Neural cell (in vitro differentiated cells): ENCODE measurements around the gene ERBB3. TPM values are rescaled to one million over a fixed set of nuclear protein-coding genes. Genes with fewer than 3 reads are reported as not detected.

Source experiments
- H2AFZ ChIP-seq: fragments of 200-600, 300-800 bp; sonication (generic), shearing (Covaris generic); 2 replicates; pipeline ENCODE4 v1.6.0; 2014; ENCODE audit warnings: low read depth, mild to moderate bottlenecking, antibody characterized with exemption, low read length, moderate library complexity
- H3F3A ChIP-seq: fragments of 200-600 bp; shearing (Covaris generic); 2 replicates; pipeline ENCODE4 v1.6.1; 2016; ENCODE audit warnings: mild to moderate bottlenecking, moderate library complexity, mixed read lengths, antibody characterized with exemption, low read length; ENCODE audit not compliant: insufficient read depth, poor library complexity, severe bottlenecking
- H3K27ac ChIP-seq: fragments of 200-600, 300-800 bp; sonication (generic), shearing (Covaris generic); 2 replicates; pipeline ENCODE4 v1.5.1; 2014; ENCODE audit warnings: mild to moderate bottlenecking, low read length, moderate library complexity
- H3K27me3 ChIP-seq: fragments of 300-800, 200-600 bp; sonication (generic), shearing (Covaris generic); 2 replicates; pipeline ENCODE4 v1.6.0; 2014; ENCODE audit warnings: mild to moderate bottlenecking, low read depth, low read length, moderate library complexity; ENCODE audit not compliant: insufficient read depth
- H3K36me3 ChIP-seq: fragments of 300-800, 200-600 bp; sonication (generic), shearing (Covaris generic); 2 replicates; pipeline ENCODE4 v1.5.1; 2014; ENCODE audit warnings: mild to moderate bottlenecking, antibody characterized with exemption, low read length, moderate library complexity; ENCODE audit not compliant: insufficient read depth
- H3K4me2 ChIP-seq: fragments of 300-800, 200-600 bp; sonication (generic), shearing (Covaris generic); 2 replicates; pipeline ENCODE4 v1.6.0; 2014; ENCODE audit warnings: mild to moderate bottlenecking, low read length
- H3K4me3 ChIP-seq: fragments of 300-800, 200-600 bp; sonication (generic), shearing (Covaris generic); 2 replicates; pipeline ENCODE4 v1.5.1; 2014; ENCODE audit warnings: mild to moderate bottlenecking, low read length, moderate library complexity
- H3K79me2 ChIP-seq: fragments of 200-600 bp; shearing (Covaris generic); replicated peaks from 2 replicates; pipeline ENCODE4 v1.6.0; 2014; ENCODE audit warnings: mild to moderate bottlenecking, low read length, moderate library complexity; ENCODE audit not compliant: insufficient read depth
- H3K9ac ChIP-seq: fragments of 300-800, 200-600 bp; sonication (generic), shearing (Covaris generic); 2 replicates; pipeline ENCODE4 v1.6.1; 2016; ENCODE audit warnings: mild to moderate bottlenecking, low read length, mixed read lengths
- H3K9me2 ChIP-seq: fragments of 200-600 bp; shearing (Covaris generic); 2 replicates; pipeline ENCODE4 v1.6.1; 2016; ENCODE audit warnings: mild to moderate bottlenecking, low read length, mixed read lengths; ENCODE audit not compliant: insufficient read depth
- H3K9me3 ChIP-seq: fragments of 200-600, 300-800 bp; sonication (generic), shearing (Covaris generic); 2 replicates; pipeline ENCODE4 v1.6.1; 2016; ENCODE audit warnings: mild to moderate bottlenecking, mixed run types, low read length, moderate library complexity, mixed read lengths
- H4K20me1 ChIP-seq: fragments of 200-600 bp; shearing (Covaris generic); 2 replicates; pipeline ENCODE4 v1.6.1; 2016; ENCODE audit warnings: mild to moderate bottlenecking, mixed run types; ENCODE audit not compliant: insufficient read depth
- EP300 ChIP-seq: fragments of 450-650 bp; conservative IDR thresholded peaks from 2 replicates; pipeline ENCODE4 v1.6.1; 2014; ENCODE audit warnings: antibody characterized with exemption, mild to moderate bottlenecking, moderate library complexity; ENCODE audit not compliant: poor library complexity, severe bottlenecking
- EZH2 ChIP-seq: fragments of 200-600, 300-800 bp; shearing (Covaris generic), sonication (generic); IDR thresholded peaks from 2 replicates; pipeline ENCODE4 v1.6.1; 2014; ENCODE audit warnings: antibody characterized with exemption, low read length, borderline replicate concordance, mild to moderate bottlenecking; ENCODE audit not compliant: insufficient read depth, poor library complexity, severe bottlenecking
- MXI1 ChIP-seq: fragments of 450-650 bp; conservative IDR thresholded peaks from 2 replicates; pipeline ENCODE4 v1.6.1; 2014; ENCODE audit warnings: antibody characterized with exemption, mild to moderate bottlenecking; ENCODE audit not compliant: poor library complexity, severe bottlenecking
- POLR2AphosphoS5 ChIP-seq: IDR thresholded peaks from 2 replicates; pipeline ENCODE4 v1.6.1; 2012
- RAD21 ChIP-seq: fragments of 450-650 bp; conservative IDR thresholded peaks from 2 replicates; pipeline ENCODE4 v1.6.1; 2014; ENCODE audit warnings: antibody characterized with exemption, mild to moderate bottlenecking, moderate library complexity
- SMC3 ChIP-seq: fragments of 450-650 bp; conservative IDR thresholded peaks from 2 replicates; pipeline ENCODE4 v1.6.1; 2014; ENCODE audit warnings: antibody characterized with exemption, mild to moderate bottlenecking, moderate library complexity; ENCODE audit not compliant: poor library complexity
- TAF1 ChIP-seq: IDR thresholded peaks from 2 replicates; pipeline ENCODE4 v1.6.1; 2012; ENCODE audit warnings: low read depth
- polyA plus RNA-seq: library from polyadenylated mRNA; depleted of rRNA; stranded (reverse); fragments of >200 nt; gene quantifications from 2 replicates; pipeline ENCODE4 v1.2.3, GENCODE V29; 2014
- TF ChIP-seq, protein P1 (sequence below): IDR thresholded peaks from 2 replicates; pipeline ENCODE4 v1.6.1; 2012; ENCODE audit warnings: borderline replicate concordance
- TF ChIP-seq, protein P2 (sequence below): fragments of 450-650 bp; IDR thresholded peaks from 2 replicates; pipeline ENCODE4 v1.5.1; 2014; ENCODE audit warnings: antibody characterized with exemption, mild to moderate bottlenecking, moderate library complexity; ENCODE audit not compliant: poor library complexity, severe bottlenecking

ERBB3 gene
- polyA plus RNA-seq, 1 donor from 2014 or later, result 0.58 TPM

- no peaks in the 10 kb centered on the region for H3K27me3 ChIP-seq
- H3K4me3 ChIP-seq, result no peak overlapping the region
- no peaks in the 10 kb centered on the region for H3K79me2 ChIP-seq
- H3K4me2 ChIP-seq, result no peak overlapping the region
- no peaks in the 10 kb centered on the region for H4K20me1 ChIP-seq
- no peak overlapping the region for H3K9ac ChIP-seq
- H3F3A ChIP-seq, result no peaks in the 10 kb centered on the region
- TF ChIP-seq, protein P1, sequence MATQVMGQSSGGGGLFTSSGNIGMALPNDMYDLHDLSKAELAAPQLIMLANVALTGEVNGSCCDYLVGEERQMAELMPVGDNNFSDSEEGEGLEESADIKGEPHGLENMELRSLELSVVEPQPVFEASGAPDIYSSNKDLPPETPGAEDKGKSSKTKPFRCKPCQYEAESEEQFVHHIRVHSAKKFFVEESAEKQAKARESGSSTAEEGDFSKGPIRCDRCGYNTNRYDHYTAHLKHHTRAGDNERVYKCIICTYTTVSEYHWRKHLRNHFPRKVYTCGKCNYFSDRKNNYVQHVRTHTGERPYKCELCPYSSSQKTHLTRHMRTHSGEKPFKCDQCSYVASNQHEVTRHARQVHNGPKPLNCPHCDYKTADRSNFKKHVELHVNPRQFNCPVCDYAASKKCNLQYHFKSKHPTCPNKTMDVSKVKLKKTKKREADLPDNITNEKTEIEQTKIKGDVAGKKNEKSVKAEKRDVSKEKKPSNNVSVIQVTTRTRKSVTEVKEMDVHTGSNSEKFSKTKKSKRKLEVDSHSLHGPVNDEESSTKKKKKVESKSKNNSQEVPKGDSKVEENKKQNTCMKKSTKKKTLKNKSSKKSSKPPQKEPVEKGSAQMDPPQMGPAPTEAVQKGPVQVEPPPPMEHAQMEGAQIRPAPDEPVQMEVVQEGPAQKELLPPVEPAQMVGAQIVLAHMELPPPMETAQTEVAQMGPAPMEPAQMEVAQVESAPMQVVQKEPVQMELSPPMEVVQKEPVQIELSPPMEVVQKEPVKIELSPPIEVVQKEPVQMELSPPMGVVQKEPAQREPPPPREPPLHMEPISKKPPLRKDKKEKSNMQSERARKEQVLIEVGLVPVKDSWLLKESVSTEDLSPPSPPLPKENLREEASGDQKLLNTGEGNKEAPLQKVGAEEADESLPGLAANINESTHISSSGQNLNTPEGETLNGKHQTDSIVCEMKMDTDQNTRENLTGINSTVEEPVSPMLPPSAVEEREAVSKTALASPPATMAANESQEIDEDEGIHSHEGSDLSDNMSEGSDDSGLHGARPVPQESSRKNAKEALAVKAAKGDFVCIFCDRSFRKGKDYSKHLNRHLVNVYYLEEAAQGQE, result no peak
- TF ChIP-seq POLR2AphosphoS5, result no peak
- no peak for TF ChIP-seq TAF1
- TF ChIP-seq MXI1, result no peak
- TF ChIP-seq, protein P2, sequence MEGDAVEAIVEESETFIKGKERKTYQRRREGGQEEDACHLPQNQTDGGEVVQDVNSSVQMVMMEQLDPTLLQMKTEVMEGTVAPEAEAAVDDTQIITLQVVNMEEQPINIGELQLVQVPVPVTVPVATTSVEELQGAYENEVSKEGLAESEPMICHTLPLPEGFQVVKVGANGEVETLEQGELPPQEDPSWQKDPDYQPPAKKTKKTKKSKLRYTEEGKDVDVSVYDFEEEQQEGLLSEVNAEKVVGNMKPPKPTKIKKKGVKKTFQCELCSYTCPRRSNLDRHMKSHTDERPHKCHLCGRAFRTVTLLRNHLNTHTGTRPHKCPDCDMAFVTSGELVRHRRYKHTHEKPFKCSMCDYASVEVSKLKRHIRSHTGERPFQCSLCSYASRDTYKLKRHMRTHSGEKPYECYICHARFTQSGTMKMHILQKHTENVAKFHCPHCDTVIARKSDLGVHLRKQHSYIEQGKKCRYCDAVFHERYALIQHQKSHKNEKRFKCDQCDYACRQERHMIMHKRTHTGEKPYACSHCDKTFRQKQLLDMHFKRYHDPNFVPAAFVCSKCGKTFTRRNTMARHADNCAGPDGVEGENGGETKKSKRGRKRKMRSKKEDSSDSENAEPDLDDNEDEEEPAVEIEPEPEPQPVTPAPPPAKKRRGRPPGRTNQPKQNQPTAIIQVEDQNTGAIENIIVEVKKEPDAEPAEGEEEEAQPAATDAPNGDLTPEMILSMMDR, result no peak
- TF ChIP-seq SMC3, result no peak
- TF ChIP-seq EP300, result no peak
- TF ChIP-seq RAD21, result no peak
- no peak for TF ChIP-seq EZH2
- H3K27ac ChIP-seq, result no peak overlapping the region
- no peaks in the 10 kb centered on the region for H3K9me3 ChIP-seq
- H3K9me2 ChIP-seq, result no peaks in the 10 kb centered on the region
- no peaks in the 10 kb centered on the region for H3K36me3 ChIP-seq
- no peak overlapping the region for H2AFZ ChIP-seq
Measured at GRCh38 chr12:56061982-56062381, 18.0 kb upstream of the ERBB3 start.

GRCh38 chr12:56062996-56063395, 17.0 kb upstream of the ERBB3 start:
- no peak for TF ChIP-seq MXI1
- no peak for TF ChIP-seq SMC3
- TF ChIP-seq EZH2, result no peak
- TF ChIP-seq POLR2AphosphoS5, result no peak
- TF ChIP-seq TAF1, result no peak
- TF ChIP-seq, protein P1, result no peak
- TF ChIP-seq, protein P2, result no peak
- no peak for TF ChIP-seq EP300
- no peak for TF ChIP-seq RAD21
- H3K79me2 ChIP-seq, result no peaks in the 10 kb centered on the region
- no peak overlapping the region for H2AFZ ChIP-seq

More at GRCh38 chr12:56062996-56063395, 17.0 kb upstream of the ERBB3 start:
- H3K9me3 ChIP-seq, result no peaks in the 10 kb centered on the region
- no peak overlapping the region for H3K4me3 ChIP-seq
- H4K20me1 ChIP-seq, result no peaks in the 10 kb centered on the region
- H3K9me2 ChIP-seq, result no peaks in the 10 kb centered on the region
- no peaks in the 10 kb centered on the region for H3K36me3 ChIP-seq
- H3K27me3 ChIP-seq, result no peaks in the 10 kb centered on the region
- no peak overlapping the region for H3K27ac ChIP-seq
- no peak overlapping the region for H3K9ac ChIP-seq
- H3F3A ChIP-seq, result no peaks in the 10 kb centered on the region
- H3K4me2 ChIP-seq, result no peak overlapping the region
